GM12872 (cell line): ENCODE measurements around the gene SNRPN.

Source experiments
- CTCF ChIP-seq: IDR thresholded peaks from 3 replicates; pipeline ENCODE4 v1.5.1; 2011; ENCODE audit warnings: low read depth, mild to moderate bottlenecking, low read length, moderate library complexity; ENCODE audit not compliant: insufficient read depth

Gene SNRPN

GRCh38 chr15:24940236-24940635 is 14.6 kb upstream of the SNRPN start:
- no peak for TF ChIP-seq CTCF

GRCh38 chr15:24943361-24943760 is 11.4 kb upstream of the SNRPN start:
- no peak for TF ChIP-seq CTCF

- no peak for TF ChIP-seq CTCF
Measured at GRCh38 chr15:24944954-24945353, 9.8 kb upstream of the SNRPN start.

DNA sequence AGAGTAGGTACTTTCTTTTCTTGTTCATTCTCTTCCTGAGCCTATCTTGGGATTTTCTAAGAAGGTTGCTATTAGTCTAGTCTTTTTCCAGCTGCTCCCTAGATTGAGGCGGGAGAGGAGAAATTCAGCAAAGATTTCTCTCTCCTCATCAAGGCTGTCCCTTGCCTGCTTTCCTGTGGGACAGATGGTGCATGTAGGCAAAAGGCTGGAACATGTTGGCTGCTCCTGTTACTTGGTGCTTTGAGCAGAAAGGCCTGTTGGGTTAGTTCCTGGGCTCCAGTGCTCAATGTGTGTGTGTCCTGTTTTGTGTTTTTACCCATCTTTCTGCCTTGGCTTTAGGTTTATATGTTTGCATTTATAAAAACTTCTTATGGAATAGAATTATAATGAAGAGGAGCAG is 9.1 kb upstream of the SNRPN start:
- no peak for TF ChIP-seq CTCF

DNA sequence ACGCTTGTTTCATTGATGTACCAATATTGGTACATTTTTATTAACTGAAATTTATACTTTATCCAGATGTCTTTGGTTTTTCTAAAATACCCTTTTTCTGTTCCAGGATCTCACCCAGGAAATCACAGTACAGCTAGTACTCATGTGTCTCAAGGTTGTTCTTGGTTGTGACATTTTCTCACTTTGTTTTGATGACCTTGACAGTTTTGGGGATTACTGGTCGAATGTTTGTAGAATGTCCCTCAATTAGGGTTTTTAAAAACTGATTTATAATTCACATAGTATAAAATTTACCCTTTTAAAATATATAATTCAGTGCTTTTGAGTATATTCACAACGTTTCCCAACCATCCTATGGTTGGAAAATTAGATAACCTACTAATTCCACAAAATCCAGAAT is 6.3 kb upstream of the SNRPN start:
- no peak for TF ChIP-seq CTCF

GRCh38 chr15:24955531-24955921 is 739 bp downstream of the SNRPN start:
- no peak for TF ChIP-seq CTCF

DNA sequence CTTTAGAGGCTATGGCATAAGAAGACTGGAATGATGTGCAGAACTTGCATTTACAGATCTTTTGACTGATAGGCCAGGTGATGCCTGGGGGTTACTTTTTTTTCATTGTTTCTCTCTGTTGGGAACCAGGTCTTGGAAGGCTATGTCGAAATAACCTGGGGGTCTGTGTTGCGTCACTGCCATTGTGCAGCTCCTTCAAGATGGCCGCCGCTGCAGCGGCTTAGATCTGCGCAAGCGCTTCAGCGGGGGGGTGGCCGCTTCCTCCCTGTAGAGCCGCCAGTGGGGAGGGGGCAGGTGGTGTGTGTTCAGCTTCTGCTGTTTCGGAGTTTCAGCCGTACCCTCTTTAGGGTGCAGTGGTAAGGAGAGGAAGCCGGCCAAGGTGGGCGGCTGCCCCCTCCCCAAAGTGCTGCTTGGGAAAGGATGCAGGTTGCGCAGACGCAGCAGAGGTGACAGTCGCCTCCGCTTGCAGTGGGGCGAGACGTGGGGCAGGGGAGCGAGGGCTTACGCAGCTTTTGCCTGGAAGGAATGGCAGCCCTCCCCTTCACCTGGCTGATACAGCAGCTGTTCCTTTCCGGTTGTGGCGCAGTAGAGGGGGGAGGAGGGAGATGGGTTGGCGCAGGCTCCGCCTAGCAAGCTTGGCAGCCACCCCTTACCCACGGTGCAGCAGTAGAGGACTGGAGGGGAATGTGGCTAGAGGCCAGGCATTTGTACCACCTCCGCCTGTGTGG is 1.5 kb downstream of the SNRPN start:
- TF ChIP-seq CTCF = no peak
